ENCODE data around the gene CNDP1.

- TF ChIP-seq EP300 (IDR thresholded peaks at IDR 0.05; ENCODE audit: borderline replicate concordance) (no peak), TEAD4 (IDR thresholded peaks at IDR 0.05) (no peak), USF1 (IDR thresholded peaks at IDR 0.05) (no peak), MAX (IDR thresholded peaks at IDR 0.05) (no peak), EGR1 (IDR thresholded peaks at IDR 0.05) (no peak)
These were observed 5.0 kb downstream of the CNDP1 start for GRCh38 chr18:74539289-74539688.

Measured in Ishikawa (cell line).